Panc1 (cell line): Measurements from ENCODE around the gene BRAF.

ENCODE experiments used
- CTCF ChIP-seq: fragments of 450-650 bp; IDR thresholded peaks from 2 replicates; pipeline ENCODE4 v1.5.1; 2017; ENCODE audit warnings: mild to moderate bottlenecking
- POLR2AphosphoS5 ChIP-seq: IDR thresholded peaks from 2 replicates; pipeline ENCODE4 v1.6.1; 2012; ENCODE audit warnings: mild to moderate bottlenecking, low read depth, low read length, moderate library complexity
- REST ChIP-seq, 2 experiments: IDR thresholded peaks; 2 replicates each; pipeline ENCODE4 v1.6.1; 2011 to 2012; ENCODE audit warnings: low read depth in 2 of 2, control low read depth in 1 of 2, low read length in 1 of 2, mild to moderate bottlenecking in 1 of 2, moderate library complexity in 1 of 2; ENCODE audit not compliant: insufficient read depth in 1 of 2
- SIN3A ChIP-seq: IDR thresholded peaks from 2 replicates; pipeline ENCODE4 v1.6.1; 2012; ENCODE audit warnings: low read depth, mild to moderate bottlenecking, low read length, moderate library complexity, borderline replicate concordance; ENCODE audit not compliant: insufficient read depth

GRCh38 chr7:140937702-140938264 is 13.1 kb upstream of the BRAF start:
- no peak for TF ChIP-seq CTCF
- TF ChIP-seq SIN3A = no peak
- no peak for TF ChIP-seq POLR2AphosphoS5
- no peak for TF ChIP-seq REST (IDR thresholded peaks at IDR 0.05; ENCODE audit: insufficient read depth in 1 of 2, low read depth in 2 of 2, low read length in 1 of 2)
